ENCODE results near the gene UGT2A3. TPM values are rescaled to one million over a fixed set of nuclear protein-coding genes. Genes with fewer than 3 reads are reported as not detected.
A peak's percentile ranks its signal among the peaks of the same experiment; 100 is the strongest.

UGT2A3 gene
- total RNA-seq, 1 experiment from 2014 or later = 2.5 TPM

DNA sequence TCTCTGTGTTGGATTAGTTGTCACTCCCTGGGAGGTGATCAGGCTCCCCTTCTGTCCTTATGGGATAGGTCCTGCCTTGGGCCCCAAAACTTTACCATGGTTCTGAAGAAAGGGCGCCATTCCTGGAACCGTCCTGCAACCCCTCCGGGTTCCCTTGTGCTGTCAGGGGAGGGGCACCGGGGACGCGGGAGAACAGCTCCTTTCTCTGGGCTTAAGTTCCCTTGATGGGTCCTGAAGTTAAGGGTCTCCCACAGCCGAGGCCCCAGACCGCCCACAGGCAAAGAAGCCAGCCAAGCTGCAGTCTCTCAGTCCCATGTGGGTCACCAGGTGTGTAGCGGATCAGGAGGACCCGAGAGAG lies 44.8 kb downstream of the UGT2A3 start:
- BruUV-seq (replicated peaks) = TSS peak; percentile 59
- no peaks in the 10 kb centered on the region for H3K9me3 Mint-ChIP-seq (ENCODE audit: unreplicated experiment)
- no peaks in the 10 kb centered on the region for H3K27me3 Mint-ChIP-seq (ENCODE audit: insufficient read depth, unreplicated experiment)
- peak overlapping the region; percentile 83 for H3K4me3 Mint-ChIP-seq (ENCODE audit: unreplicated experiment)
- TF ChIP-seq, protein P1, sequence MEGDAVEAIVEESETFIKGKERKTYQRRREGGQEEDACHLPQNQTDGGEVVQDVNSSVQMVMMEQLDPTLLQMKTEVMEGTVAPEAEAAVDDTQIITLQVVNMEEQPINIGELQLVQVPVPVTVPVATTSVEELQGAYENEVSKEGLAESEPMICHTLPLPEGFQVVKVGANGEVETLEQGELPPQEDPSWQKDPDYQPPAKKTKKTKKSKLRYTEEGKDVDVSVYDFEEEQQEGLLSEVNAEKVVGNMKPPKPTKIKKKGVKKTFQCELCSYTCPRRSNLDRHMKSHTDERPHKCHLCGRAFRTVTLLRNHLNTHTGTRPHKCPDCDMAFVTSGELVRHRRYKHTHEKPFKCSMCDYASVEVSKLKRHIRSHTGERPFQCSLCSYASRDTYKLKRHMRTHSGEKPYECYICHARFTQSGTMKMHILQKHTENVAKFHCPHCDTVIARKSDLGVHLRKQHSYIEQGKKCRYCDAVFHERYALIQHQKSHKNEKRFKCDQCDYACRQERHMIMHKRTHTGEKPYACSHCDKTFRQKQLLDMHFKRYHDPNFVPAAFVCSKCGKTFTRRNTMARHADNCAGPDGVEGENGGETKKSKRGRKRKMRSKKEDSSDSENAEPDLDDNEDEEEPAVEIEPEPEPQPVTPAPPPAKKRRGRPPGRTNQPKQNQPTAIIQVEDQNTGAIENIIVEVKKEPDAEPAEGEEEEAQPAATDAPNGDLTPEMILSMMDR (IDR thresholded peaks at IDR 0.05; ENCODE audit: insufficient read depth in 1 of 2, low read depth in 1 of 2, low read length in 1 of 2, severe bottlenecking in 1 of 2, unreplicated experiment in 1 of 2) = no peak
- ChIA-PET POLR2A (interaction anchor here (1.2 kb wide), 1 partner anchor 43 kb away, joined by 7 read pairs; no protein-coding TSS in a partner anchor), CTCF (interaction anchor here (1.0 to 2.0 kb wide), 3 partner anchors 34 to 174 kb away, joined by 3 to 9 read pairs (median 3); no protein-coding TSS in a partner anchor)
- no peaks in the 10 kb centered on the region for H3K27me3 ChIP-seq (replicated peaks; ENCODE audit: control insufficient read depth, insufficient read depth, low read length)
- peaks cover 47% of the 10 kb centered on the region for H3K4me1 ChIP-seq
- H3K4me1 Mint-ChIP-seq (ENCODE audit: low read depth, unreplicated experiment) = peaks cover 22% of the 10 kb centered on the region
- H3K36me3 Mint-ChIP-seq (ENCODE audit: insufficient read depth, unreplicated experiment) = peaks cover 47% of the 10 kb centered on the region
- intact Hi-C loops (cut with micrococcal nuclease; ENCODE audit: unreplicated experiment) = loop anchor here (1.0 to 5.0 kb wide), 8 partner anchors 34 to 634 kb away; partner anchors contain the start of gene UGT2B7
- H3K27ac Mint-ChIP-seq (ENCODE audit: unreplicated experiment) = peak overlapping the region; percentile 94
- H3K9me3 ChIP-seq = no peaks in the 10 kb centered on the region
- DNase-seq = peak; percentile 38 to 41
- H3K4me3 ChIP-seq (ENCODE audit: low read depth, low read length) = peak overlapping the region; percentile 26
- H3K36me3 ChIP-seq (ENCODE audit: control insufficient read depth, insufficient read depth, low read length) = no peaks in the 10 kb centered on the region; the same call in 1 of the 2 replicates

DNA sequence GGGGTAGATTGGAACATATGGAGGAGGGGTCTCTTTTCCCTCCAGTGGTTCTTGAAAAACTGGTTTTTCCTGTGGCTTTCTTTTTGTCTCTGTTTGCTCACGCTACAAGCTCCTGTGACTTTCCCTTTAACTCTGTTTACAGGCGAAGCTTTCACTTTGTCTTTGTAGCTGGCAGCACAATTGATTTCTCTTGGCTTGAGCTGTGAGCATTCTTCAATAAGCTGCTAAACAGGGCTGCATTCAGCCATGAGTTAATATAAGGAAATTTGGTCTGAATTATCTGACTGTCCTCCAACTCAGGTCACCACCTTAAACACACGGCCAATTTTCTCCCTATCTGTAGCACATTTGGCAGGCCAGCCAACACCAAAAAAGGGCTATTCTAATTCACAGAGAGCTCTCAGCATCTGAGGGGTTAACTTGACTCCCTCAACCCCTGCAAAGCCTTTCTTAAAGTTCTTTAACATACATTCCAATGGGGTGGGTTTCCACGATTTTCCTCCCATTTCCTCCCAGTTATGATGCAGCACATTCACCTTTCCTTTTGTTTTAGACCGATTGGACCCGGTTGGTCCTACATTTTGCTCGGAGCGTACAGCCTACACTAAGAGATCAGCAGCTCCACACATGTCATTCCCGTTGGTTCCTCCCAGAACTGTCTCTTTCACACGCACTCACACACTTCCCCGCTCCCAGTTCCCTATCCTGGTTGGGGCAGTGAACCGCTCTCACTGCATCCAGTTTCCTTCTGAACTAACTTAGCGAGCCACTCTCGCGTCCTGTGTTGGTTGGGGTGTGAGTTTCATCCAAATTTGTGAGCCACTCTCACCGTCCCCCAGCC lies 45.4 kb downstream of the UGT2A3 start:
- no peaks in the 10 kb centered on the region for H3K9me3 ChIP-seq
- POLR2A ChIA-PET = interaction anchor here (0.6 to 1.2 kb wide), 3 partner anchors 42 to 173 kb away, joined by 3 to 7 read pairs (median 6); no protein-coding TSS in a partner anchor

DNA sequence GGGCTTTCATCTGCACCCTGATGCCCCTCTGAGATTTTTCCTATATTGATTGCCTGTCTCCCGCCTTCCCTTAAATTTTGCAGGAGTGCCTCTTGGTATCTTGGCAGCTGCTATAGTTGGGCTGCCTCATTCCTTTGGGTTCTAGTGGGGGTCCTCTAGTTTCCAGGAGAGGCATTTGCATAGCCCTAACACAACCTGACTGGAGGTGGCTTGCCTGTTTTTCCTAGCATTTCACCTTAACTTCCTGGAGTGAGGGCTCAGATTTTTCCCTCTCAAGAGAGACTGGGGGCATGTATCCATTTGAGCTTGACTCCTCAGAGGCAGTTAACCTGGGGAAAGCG lies 46.0 kb downstream of the UGT2A3 start:
- intact Hi-C loops (cut with micrococcal nuclease; ENCODE audit: unreplicated experiment) = loop anchor here (1.0 to 5.0 kb wide), 3 partner anchors 120 to 633 kb away; no protein-coding TSS in a partner anchor
- no peak for DNase-seq
- peak overlapping the region; percentile 83 for H3K4me3 Mint-ChIP-seq (ENCODE audit: unreplicated experiment)
- no peaks in the 10 kb centered on the region for H3K9me3 Mint-ChIP-seq (ENCODE audit: unreplicated experiment)
- H3K27ac Mint-ChIP-seq (ENCODE audit: unreplicated experiment) = peak overlapping the region; percentile 94
- H3K4me1 Mint-ChIP-seq (ENCODE audit: low read depth, unreplicated experiment) = peaks cover 22% of the 10 kb centered on the region
- BruUV-seq (replicated peaks) = no TSS peak
- Histone ChIP-seq H3K4me3 (ENCODE audit: low read depth, low read length) (peak overlapping the region; percentile 5; the same call in 1 of the 2 replicates), H3K4me1 (peaks cover 47% of the 10 kb centered on the region), H3K9me3 (no peaks in the 10 kb centered on the region), H3K27me3 (replicated peaks; ENCODE audit: control insufficient read depth, insufficient read depth, low read length) (no peaks in the 10 kb centered on the region), H3K36me3 (ENCODE audit: control insufficient read depth, insufficient read depth, low read length) (no peaks in the 10 kb centered on the region; the same call in 1 of the 2 replicates)
- ChIA-PET CTCF (interaction anchor here (0.5 to 2.0 kb wide), 4 partner anchors 33 to 265 kb away, joined by 3 to 9 read pairs (median 4); no protein-coding TSS in a partner anchor), POLR2A (interaction anchor here (0.8 to 1.2 kb wide), 3 partner anchors 33 to 173 kb away, joined by 3 to 7 read pairs (median 6); no protein-coding TSS in a partner anchor)
- TF ChIP-seq, protein P1 (IDR thresholded peaks at IDR 0.05; ENCODE audit: insufficient read depth in 1 of 2, low read depth in 1 of 2, low read length in 1 of 2, severe bottlenecking in 1 of 2, unreplicated experiment in 1 of 2) = no peak
- H3K27me3 Mint-ChIP-seq (ENCODE audit: insufficient read depth, unreplicated experiment) = no peaks in the 10 kb centered on the region
- H3K36me3 Mint-ChIP-seq (ENCODE audit: insufficient read depth, unreplicated experiment) = peaks cover 47% of the 10 kb centered on the region

More for the DNA sequence above, 45.4 kb downstream of the UGT2A3 start:
- H3K36me3 Mint-ChIP-seq (ENCODE audit: insufficient read depth, unreplicated experiment) = peaks cover 47% of the 10 kb centered on the region
- H3K4me1 Mint-ChIP-seq (ENCODE audit: low read depth, unreplicated experiment) = peaks cover 22% of the 10 kb centered on the region
- DNase-seq = peak; percentile 56 to 71
- TF ChIP-seq, protein P1 (IDR thresholded peaks at IDR 0.05; ENCODE audit: insufficient read depth in 1 of 2, low read depth in 1 of 2, low read length in 1 of 2, severe bottlenecking in 1 of 2, unreplicated experiment in 1 of 2) = no peak
- H3K4me3 ChIP-seq (ENCODE audit: low read depth, low read length) = peak overlapping the region; percentile 26
- intact Hi-C loops (cut with micrococcal nuclease; ENCODE audit: unreplicated experiment) = loop anchor here (1.0 to 5.0 kb wide), 9 partner anchors 34 to 634 kb away; partner anchors contain the start of gene UGT2B7
- CTCF ChIA-PET = interaction anchor here (0.5 to 2.0 kb wide), 6 partner anchors 34 to 264 kb away, joined by 3 to 9 read pairs (median 4); no protein-coding TSS in a partner anchor
- H3K36me3 ChIP-seq (ENCODE audit: control insufficient read depth, insufficient read depth, low read length) = no peaks in the 10 kb centered on the region; the same call in 1 of the 2 replicates
- BruUV-seq (replicated peaks) = no TSS peak
- H3K27ac Mint-ChIP-seq (ENCODE audit: unreplicated experiment) = peak overlapping the region; percentile 94
- no peaks in the 10 kb centered on the region for H3K9me3 Mint-ChIP-seq (ENCODE audit: unreplicated experiment)
- peak overlapping the region; percentile 83 for H3K4me3 Mint-ChIP-seq (ENCODE audit: unreplicated experiment)
- H3K4me1 ChIP-seq = peaks cover 47% of the 10 kb centered on the region
- H3K27me3 ChIP-seq (replicated peaks; ENCODE audit: control insufficient read depth, insufficient read depth, low read length) = no peaks in the 10 kb centered on the region
- H3K27me3 Mint-ChIP-seq (ENCODE audit: insufficient read depth, unreplicated experiment) = no peaks in the 10 kb centered on the region
